Kidney (tissue), 14 donors: Measurements from ENCODE around the gene P4HA1. TPM values are rescaled to one million over a fixed set of nuclear protein-coding genes. Genes with fewer than 3 reads are reported as not detected.
"Not testable (repeated sequence)": the region's sequence is repeated elsewhere in the genome, so short reads cannot be mapped to it uniquely, and the experiment has no call there.

Experiments used
- DNase-seq, 5 donors: peaks; one replicate each; pipeline ENCODE4 v3.0.0-alpha.2; 2013 to 2020
- FAIRE-seq: peaks from 2 replicates; lab custom pipeline; 2012; peaks lifted over from hg19 to GRCh38; lab: Jason Lieb, UNC
- H3K27ac ChIP-seq, 2 donors: one replicate each; pipeline ENCODE4 v1.7.0; 2013; ENCODE audit warnings: low read depth in 2 of 2, low read length in 2 of 2, inconsistent platforms in 1 of 2
- H3K27me3 ChIP-seq: one replicate; pipeline ENCODE4 v1.7.1; 2013; ENCODE audit warnings: low read length, inconsistent platforms; ENCODE audit not compliant: control insufficient read depth, insufficient read depth
- H3K36me3 ChIP-seq, 3 donors: one replicate each; pipeline versions ENCODE4 v1.7.0 to v1.7.1; 2013; ENCODE audit warnings: low read length in 3 of 3, control low read depth in 1 of 3, inconsistent platforms in 1 of 3; ENCODE audit not compliant: insufficient read depth in 3 of 3, control insufficient read depth in 2 of 3
- H3K4me1 ChIP-seq, 3 donors: one replicate each; pipeline versions ENCODE4 v1.7.0 to v1.7.1; 2013; ENCODE audit warnings: low read length in 3 of 3, inconsistent platforms in 1 of 3, low read depth in 1 of 3; ENCODE audit not compliant: control insufficient read depth in 2 of 3, insufficient read depth in 2 of 3
- H3K4me3 ChIP-seq, 3 donors: one replicate each; pipeline versions ENCODE4 v1.7.0 to v1.8.1; 2013; ENCODE audit warnings: low read length in 3 of 3, control low read depth in 1 of 3, inconsistent platforms in 1 of 3
- H3K9ac ChIP-seq, 3 donors: one replicate each; pipeline versions ENCODE4 v1.7.0 to v1.7.1; 2013; ENCODE audit warnings: low read length in 3 of 3, control low read depth in 1 of 3, inconsistent platforms in 1 of 3
- H3K9me3 ChIP-seq, 3 donors: one replicate each; pipeline versions ENCODE4 v1.7.0 to v1.7.1; 2013; ENCODE audit warnings: low read length in 3 of 3, control low read depth in 1 of 3, inconsistent platforms in 1 of 3; ENCODE audit not compliant: control insufficient read depth in 2 of 3, insufficient read depth in 1 of 3
- intact Hi-C: fragments of 100-400 bp; cut with DNase I; formaldehyde crosslinking; loops from one replicate; pipeline ENCODE4 v1.11.1; 2022
- polyA plus RNA-seq: library from polyadenylated mRNA; stranded (reverse); fragments of 350-450 nt; fragmentation: Illumina TruSeq; extraction: RNeasy Lipid Tissue Mini Kit (QIAGEN cat#74804); gene quantifications from one replicate; pipeline ENCODE4 v1.2.3, GENCODE V29; 2014; ENCODE audit warnings: low read depth, low replicate concordance; ENCODE audit not compliant: insufficient read depth
- total RNA-seq: library from RNA; stranded (reverse); fragmentation: NEBNext Ultra II Directional; extraction: Animal tissue kit (Norgen Biotek cat#: 25700); gene quantifications from one replicate; pipeline ENCODE4 v1.2.1, GENCODE V29; 2021
- TF ChIP-seq, protein P1 (sequence below): IDR thresholded peaks from 3 replicates; pipeline ENCODE4 v1.5.1; 2012; ENCODE audit warnings: mild to moderate bottlenecking, moderate library complexity, borderline replicate concordance; ENCODE audit not compliant: insufficient read depth; ENCODE audit errors: extremely low read depth
- donor health status: control.
- donor health status: control.
- donor health status: control.
- donor health status: control.
- donor health status: control.
- donor health status: DM: yes; HTN: yes; CAD: no.
- donor health status: Normal renal cell carcinoma (clear cell type).

P4HA1 gene
- total and polyA plus RNA-seq, 2 donors from 2014 or later = 15.7 to 25.3 TPM

DNA sequence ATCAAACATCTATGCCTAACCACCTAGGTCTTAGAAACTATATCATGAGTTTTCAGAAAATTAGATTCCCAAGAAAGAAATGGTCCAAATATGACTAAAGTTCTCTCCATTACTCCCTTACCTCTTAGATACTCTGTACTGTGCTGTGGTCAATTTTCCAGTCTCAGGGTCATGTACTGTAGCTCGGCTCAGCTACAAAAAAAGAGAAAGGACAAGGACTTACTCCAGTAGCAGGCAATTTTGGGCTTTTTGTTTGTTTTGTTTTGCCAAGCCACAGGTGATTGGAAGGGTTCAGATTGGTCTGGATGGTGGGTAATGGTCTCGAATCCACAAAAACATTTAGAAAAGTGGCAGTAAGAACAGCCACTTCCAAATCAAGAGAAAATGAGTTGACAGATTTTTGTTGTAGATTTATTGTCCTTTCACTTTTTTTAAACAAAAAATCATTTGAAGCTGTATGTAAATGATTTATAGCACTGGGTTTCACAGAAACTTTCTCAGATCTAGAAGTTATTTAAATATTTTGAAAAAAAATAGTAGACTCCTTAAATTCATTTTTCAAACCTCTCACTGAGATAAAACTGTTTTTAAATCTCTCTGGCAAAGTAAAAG is 52.8 kb downstream of the P4HA1 start:
- no peak overlapping the region for H3K4me3 ChIP-seq
- H3K9me3 ChIP-seq = no peaks in the 10 kb centered on the region
- intact Hi-C loops = no loop called here
- TF ChIP-seq, protein P1, sequence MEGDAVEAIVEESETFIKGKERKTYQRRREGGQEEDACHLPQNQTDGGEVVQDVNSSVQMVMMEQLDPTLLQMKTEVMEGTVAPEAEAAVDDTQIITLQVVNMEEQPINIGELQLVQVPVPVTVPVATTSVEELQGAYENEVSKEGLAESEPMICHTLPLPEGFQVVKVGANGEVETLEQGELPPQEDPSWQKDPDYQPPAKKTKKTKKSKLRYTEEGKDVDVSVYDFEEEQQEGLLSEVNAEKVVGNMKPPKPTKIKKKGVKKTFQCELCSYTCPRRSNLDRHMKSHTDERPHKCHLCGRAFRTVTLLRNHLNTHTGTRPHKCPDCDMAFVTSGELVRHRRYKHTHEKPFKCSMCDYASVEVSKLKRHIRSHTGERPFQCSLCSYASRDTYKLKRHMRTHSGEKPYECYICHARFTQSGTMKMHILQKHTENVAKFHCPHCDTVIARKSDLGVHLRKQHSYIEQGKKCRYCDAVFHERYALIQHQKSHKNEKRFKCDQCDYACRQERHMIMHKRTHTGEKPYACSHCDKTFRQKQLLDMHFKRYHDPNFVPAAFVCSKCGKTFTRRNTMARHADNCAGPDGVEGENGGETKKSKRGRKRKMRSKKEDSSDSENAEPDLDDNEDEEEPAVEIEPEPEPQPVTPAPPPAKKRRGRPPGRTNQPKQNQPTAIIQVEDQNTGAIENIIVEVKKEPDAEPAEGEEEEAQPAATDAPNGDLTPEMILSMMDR = no peak
- no peak overlapping the region for H3K27ac ChIP-seq
- peaks cover 0 to 5% (median 0%) of the 10 kb centered on the region in 3 donors for H3K36me3 ChIP-seq
- no peaks in the 10 kb centered on the region for H3K27me3 ChIP-seq
- DNase-seq (no peak), FAIRE-seq (no peak)
- no peak overlapping the region for H3K9ac ChIP-seq
- no peaks in the 10 kb centered on the region for H3K4me1 ChIP-seq

DNA sequence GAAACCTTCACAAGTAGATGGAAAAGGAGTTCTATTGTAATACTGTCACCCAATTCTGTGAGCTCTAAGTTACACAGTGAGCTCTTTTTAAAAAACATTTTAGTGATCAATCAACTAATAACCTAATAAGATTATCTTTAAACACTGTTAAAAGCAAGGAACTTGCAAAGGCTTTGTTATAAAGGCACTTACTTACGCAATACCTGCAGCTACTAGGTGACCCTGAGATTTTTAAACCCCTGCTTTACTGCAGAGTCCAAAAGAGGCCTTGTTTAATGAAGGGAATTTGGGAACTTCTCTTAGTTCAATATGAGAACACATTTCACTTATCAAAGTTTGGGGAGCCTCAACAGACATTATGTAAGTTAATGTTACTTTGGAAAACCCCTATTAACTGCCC is 53.3 kb downstream of the P4HA1 start:
- Histone ChIP-seq H3K9ac (no peak overlapping the region), H3K4me3 (no peak overlapping the region), H3K9me3 (no peaks in the 10 kb centered on the region), H3K27me3 (no peaks in the 10 kb centered on the region), H3K36me3 (peaks cover 0 to 5% (median 0%) of the 10 kb centered on the region in 3 donors), H3K27ac (no peak overlapping the region), H3K4me1 (no peaks in the 10 kb centered on the region)
- intact Hi-C loops = no loop called here
- no peak for DNase-seq
- FAIRE-seq = no peak
- TF ChIP-seq, protein P1 = no peak

DNA sequence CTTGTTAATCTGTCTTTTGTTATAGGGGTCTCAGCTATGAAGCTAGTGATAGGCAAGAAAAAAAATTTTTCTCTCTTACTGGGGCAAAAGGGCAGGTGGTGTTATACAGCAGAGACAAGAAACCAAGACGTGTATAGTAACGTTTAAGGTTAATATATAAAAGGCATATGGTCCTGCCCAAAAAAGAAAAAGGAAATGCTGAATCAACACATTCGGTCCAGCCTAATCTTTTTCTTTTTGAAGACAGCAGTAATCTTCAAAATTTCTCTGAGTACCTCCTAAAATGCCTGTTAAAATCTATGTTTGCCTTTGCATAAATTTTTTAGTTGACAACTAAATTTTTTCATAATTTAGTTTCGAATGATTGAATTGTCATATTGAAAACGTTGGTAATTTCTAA is 54.5 kb downstream of the P4HA1 start:
- DNase-seq (no peak), FAIRE-seq (peak; percentile 19)
- Histone ChIP-seq H3K9me3 (no peaks in the 10 kb centered on the region), H3K4me1 (no peaks in the 10 kb centered on the region), H3K9ac (no peak overlapping the region), H3K36me3 (peaks cover 0 to 5% (median 0%) of the 10 kb centered on the region in 3 donors), H3K27me3 (no peaks in the 10 kb centered on the region), H3K27ac (no peak overlapping the region), H3K4me3 (no peak overlapping the region)
- intact Hi-C loops = no loop called here
- TF ChIP-seq, protein P1 = no peak

DNA sequence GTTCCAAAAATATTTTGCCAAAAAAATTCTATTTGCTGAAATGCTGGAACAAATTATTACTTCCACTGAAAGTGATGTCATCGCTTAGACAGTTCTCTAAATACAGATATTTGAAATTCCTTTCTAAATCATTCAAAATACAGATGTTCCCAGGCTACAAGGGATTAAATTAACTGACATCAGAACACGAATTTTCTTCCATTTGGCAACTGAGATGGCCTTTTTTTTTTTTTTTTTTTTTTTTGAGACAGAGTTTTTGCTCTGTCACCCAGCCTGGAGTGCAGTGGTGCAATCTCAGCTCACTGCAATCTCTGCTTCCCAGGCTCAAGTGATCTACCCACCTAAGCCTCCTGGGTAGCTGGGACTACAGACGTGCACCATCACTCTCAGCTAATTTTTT is 57.0 kb downstream of the P4HA1 start:
- FAIRE-seq (no peak), DNase-seq (no peak)
- Histone ChIP-seq H3K4me1 (no peaks in the 10 kb centered on the region), H3K9ac (no peak overlapping the region), H3K9me3 (no peaks in the 10 kb centered on the region), H3K4me3 (no peak overlapping the region), H3K27ac (no peak overlapping the region), H3K27me3 (no peaks in the 10 kb centered on the region), H3K36me3 (peaks cover 0 to 4% (median 2%) of the 10 kb centered on the region in 3 donors)
- TF ChIP-seq, protein P1 = no peak
- intact Hi-C loops = no loop called here

DNA sequence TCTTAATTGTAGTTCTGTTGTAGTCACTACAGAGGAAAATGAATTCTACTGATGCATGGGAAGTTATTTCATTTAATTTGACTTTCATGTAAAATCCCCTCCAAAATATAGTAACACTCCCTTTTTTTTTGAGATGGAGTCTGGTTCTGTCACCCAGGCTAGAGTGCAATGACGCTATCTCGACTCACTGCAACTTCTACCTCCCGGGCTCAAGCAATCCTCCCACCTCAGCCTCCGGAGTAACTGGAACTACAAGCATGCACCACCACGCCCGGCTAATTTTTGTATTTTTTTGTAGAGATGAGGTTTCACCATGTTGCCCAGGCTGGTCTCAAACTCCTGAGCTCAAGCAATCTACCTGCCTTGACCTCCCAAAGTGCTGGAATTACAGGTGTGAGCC is 60.4 kb downstream of the P4HA1 start:
- H3K4me3 ChIP-seq, H3K9me3 ChIP-seq, DNase-seq, H3K4me1 ChIP-seq, H3K27me3 ChIP-seq, H3K9ac ChIP-seq, H3K27ac ChIP-seq, FAIRE-seq, H3K36me3 ChIP-seq, intact Hi-C loops: not testable (repeated sequence)
